Measurements from ENCODE around the gene ABLIM2. TPM values are rescaled to one million over a fixed set of nuclear protein-coding genes. Genes with fewer than 3 reads are reported as not detected.

The ABLIM2 gene
- total and polyA plus RNA-seq, 2 of the 13 experiments (the other 11 are each of a cell fraction or from before 2014, with no cell fraction given), result 0.20 to 0.37 TPM

DNA sequence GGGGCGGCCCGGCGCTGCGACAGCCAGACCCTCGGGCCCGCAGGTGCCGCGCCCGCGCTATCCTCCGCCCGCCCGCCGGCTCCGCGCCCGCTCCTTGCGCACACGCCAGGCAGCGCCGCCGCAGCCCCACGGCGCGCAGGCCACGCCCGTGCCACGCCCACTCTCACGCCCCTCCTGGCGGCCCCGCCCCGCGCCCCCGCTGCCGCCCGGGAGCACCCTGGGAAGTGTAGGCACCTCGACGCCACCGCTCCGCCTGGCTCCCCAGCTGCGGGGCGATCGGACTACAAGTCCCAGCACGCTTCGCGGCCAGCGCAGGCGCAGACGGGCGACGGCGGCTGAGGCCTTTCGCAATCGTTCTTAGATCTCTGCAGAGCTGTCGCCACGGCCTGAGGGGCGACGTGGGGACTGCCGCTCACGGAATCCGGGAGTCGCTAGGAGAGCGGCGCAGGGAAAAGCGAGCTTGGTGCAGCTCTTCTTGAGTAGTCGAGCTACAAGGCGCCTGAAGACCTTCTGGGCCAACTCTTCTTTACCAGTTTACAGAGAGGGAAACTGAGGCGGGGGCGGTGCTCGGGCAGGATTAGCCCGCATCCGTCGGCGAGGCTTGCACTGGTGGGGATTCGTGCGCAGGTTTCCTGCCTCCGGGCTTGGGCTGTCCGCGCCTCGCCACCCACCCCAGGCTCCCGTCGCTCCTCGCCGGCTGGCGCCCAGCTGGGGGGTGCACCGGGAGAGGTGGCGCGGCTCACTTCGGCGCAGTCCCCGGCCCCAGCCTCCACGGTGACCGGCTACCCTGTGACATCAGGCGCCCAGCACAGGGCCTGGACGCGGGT is at the start of gene ABLIM2 (continued):
- peak; percentile 39; the same call in 1 of the 2 replicates for TF ChIP-seq SOX5 (CRISPR knock-in tag; IDR thresholded peaks at IDR 0.05; ENCODE audit: borderline replicate concordance)
- no peak for TF ChIP-seq CREB1 (IDR thresholded peaks at IDR 0.05)
- TF ChIP-seq CREB1 (CRISPR knock-in tag; IDR thresholded peaks at IDR 0.05), result no peak
- no peak for TF ChIP-seq ZNF562 (CRISPR knock-in tag; IDR thresholded peaks at IDR 0.05; ENCODE audit: borderline replicate concordance)

DNA sequence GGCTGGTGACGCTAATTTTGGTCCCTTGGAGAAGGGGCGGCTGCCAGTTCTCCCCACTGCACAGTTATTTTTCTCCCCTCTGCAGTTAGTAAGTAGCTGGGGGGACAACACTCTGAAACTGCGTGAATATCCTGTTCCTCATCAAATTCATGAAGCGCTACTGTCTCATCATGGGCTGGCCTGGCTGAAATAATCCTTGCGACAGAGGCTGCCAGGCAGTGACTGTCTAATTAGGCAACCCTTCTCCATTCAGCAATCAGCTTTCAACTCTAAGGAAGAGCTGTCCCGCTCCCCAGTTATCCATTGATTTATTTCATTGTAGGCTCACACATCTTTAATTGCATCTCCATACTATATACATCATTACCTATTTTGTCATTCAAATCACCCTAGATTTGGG is 48.7 kb upstream of the ABLIM2 start:
- Histone ChIP-seq H3K4me1 (ENCODE audit: insufficient read depth, low read length) (peaks cover 26% of the 10 kb centered on the region), H3K27me3 (ENCODE audit: control insufficient read depth in 1 of 2, insufficient read depth in 2 of 2, low read length in 2 of 2) (no peaks in the 10 kb centered on the region), H4K20me1 (ENCODE audit: insufficient read depth, low read length) (peaks cover 24% of the 10 kb centered on the region; the same call in 1 of the 2 replicates), H3K27ac (ENCODE audit: extremely low read length, insufficient read depth, low read length) (no peak overlapping the region), H3K9me3 (ENCODE audit: low read length) (no peaks in the 10 kb centered on the region), H2AFZ (ENCODE audit: low read length) (no peak overlapping the region), H3K4me2 (ENCODE audit: low read depth, low read length) (no peak overlapping the region), H3K36me3 (replicated peaks in 1 of 2; ENCODE audit: control insufficient read depth in 1 of 2, insufficient read depth in 2 of 2, low read length in 2 of 2) (peaks cover 13 to 37% of the 10 kb centered on the region in 2 experiments; a peak in 4 of 5 replicates), H3K79me2 (ENCODE audit: insufficient read depth, low read length) (peaks cover 25% of the 10 kb centered on the region), H3K9ac (ENCODE audit: insufficient read depth, low read depth, low read length) (no peak overlapping the region), H3K4me3 (replicated peaks in 1 of 3; ENCODE audit: insufficient read depth in 1 of 3, low read depth in 2 of 3, low read length in 3 of 3) (no peak overlapping the region)
- ChIA-PET CTCF (ENCODE audit: low intra/inter-chr PET ratio, low total read pairs) (no interaction called here), POLR2A (no interaction called here)
- no TSS peak for BruUV-seq (replicated peaks)
- no peak for ATAC-seq
- FAIRE-seq, result no peak
- no peak for DNase-seq (ENCODE audit: low spot score)
- in situ Hi-C loops (cut with HindIII; ENCODE audit: extremely low pct_ligation_motif_present, low pct_unique_long_range_greater_than_20kb), result no loop called here
- 95% methylated on average over 6 of the region's 6 CpGs for WGBS (ENCODE audit: low lambda C conversion rate)
- intact Hi-C loops (cut with micrococcal nuclease; ENCODE audit: unreplicated experiment), result no loop called here
- TF ChIP-seq, protein P1, sequence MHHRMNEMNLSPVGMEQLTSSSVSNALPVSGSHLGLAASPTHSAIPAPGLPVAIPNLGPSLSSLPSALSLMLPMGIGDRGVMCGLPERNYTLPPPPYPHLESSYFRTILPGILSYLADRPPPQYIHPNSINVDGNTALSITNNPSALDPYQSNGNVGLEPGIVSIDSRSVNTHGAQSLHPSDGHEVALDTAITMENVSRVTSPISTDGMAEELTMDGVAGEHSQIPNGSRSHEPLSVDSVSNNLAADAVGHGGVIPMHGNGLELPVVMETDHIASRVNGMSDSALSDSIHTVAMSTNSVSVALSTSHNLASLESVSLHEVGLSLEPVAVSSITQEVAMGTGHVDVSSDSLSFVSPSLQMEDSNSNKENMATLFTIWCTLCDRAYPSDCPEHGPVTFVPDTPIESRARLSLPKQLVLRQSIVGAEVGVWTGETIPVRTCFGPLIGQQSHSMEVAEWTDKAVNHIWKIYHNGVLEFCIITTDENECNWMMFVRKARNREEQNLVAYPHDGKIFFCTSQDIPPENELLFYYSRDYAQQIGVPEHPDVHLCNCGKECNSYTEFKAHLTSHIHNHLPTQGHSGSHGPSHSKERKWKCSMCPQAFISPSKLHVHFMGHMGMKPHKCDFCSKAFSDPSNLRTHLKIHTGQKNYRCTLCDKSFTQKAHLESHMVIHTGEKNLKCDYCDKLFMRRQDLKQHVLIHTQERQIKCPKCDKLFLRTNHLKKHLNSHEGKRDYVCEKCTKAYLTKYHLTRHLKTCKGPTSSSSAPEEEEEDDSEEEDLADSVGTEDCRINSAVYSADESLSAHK (CRISPR knock-in tag; IDR thresholded peaks at IDR 0.05; ENCODE audit: borderline replicate concordance), result no peak
- TF ChIP-seq ZMYM2 (CRISPR knock-in tag; IDR thresholded peaks at IDR 0.05) (no peak), ZBTB40 (IDR thresholded peaks at IDR 0.05) (no peak), ZBTB40 (CRISPR knock-in tag; IDR thresholded peaks at IDR 0.05) (no peak), ZBTB21 (CRISPR knock-in tag; IDR thresholded peaks at IDR 0.05) (no peak), ZSCAN21 (CRISPR knock-in tag; IDR thresholded peaks at IDR 0.05; ENCODE audit: borderline replicate concordance) (no peak), ZNF567 (CRISPR knock-in tag; IDR thresholded peaks at IDR 0.05; ENCODE audit: borderline replicate concordance) (no peak), CEBPG (CRISPR knock-in tag; IDR thresholded peaks at IDR 0.05) (no peak), ZNF792 (CRISPR knock-in tag; IDR thresholded peaks at IDR 0.05) (no peak)

Data from HepG2 (cell line).